Measurements from ENCODE around the gene DST. TPM values are rescaled to one million over a fixed set of nuclear protein-coding genes. Genes with fewer than 3 reads are reported as not detected.
"Not testable (repeated sequence)": the region's sequence is repeated elsewhere in the genome, so short reads cannot be mapped to it uniquely, and the experiment has no call there.

Gene DST
- total RNA-seq, 4 donors from 2014 or later, result 331 to 417 (median 368) TPM

GRCh38 chr6:56572788-56573471 lies 69.8 kb downstream of the DST start:
- H3K27me3 ChIP-seq, result no peaks in the 10 kb centered on the region
- 34 to 38% methylated on average over 3 of the region's 3 CpGs for WGBS, 2 donors
- no peak for DNase-seq (ENCODE audit: low spot score in 2 of 2)
- peaks cover 0 to 45% (median 0%) of the 10 kb centered on the region in 3 donors for H3K36me3 ChIP-seq
- H3K9me3 ChIP-seq, result no peaks in the 10 kb centered on the region
- peaks cover 0 to 13% (median 0%) of the 10 kb centered on the region in 4 donors for H3K4me1 ChIP-seq
- TF ChIP-seq CTCF (IDR thresholded peaks at IDR 0.05), result no peak
- H3K4me3 ChIP-seq, result no peak overlapping the region
- H3K27ac ChIP-seq, result no peak overlapping the region

DNA sequence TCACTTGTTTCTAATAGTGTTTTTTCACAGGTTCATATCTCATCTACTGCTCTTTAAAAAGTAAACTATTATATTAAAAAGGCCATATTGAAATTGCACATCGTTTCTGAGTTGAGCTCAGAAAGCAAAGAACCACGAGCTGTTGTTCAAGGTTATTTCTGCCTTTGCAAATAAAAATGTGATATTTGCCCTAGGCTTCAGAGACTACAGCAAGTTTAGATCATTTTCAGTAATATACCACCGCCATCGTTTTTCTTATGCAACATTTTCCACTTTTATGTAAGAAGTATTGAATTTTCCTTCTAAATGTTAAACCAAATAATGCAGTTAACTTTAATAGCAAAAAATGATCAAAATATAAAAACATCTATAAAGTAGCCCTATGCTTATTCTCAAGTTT lies 71.1 kb downstream of the DST start:
- 69 to 70% methylated on average over 4 of the region's 4 CpGs for WGBS, 2 donors
- no peak for DNase-seq (ENCODE audit: low spot score in 2 of 2)
- H3K27me3 ChIP-seq, result no peaks in the 10 kb centered on the region
- H3K4me1 ChIP-seq, result peaks cover 0 to 15% (median 0%) of the 10 kb centered on the region in 4 donors
- TF ChIP-seq CTCF (IDR thresholded peaks at IDR 0.05), result no peak
- no peak for TF ChIP-seq POLR2A (IDR thresholded peaks at IDR 0.05)
- no peak for TF ChIP-seq EP300 (IDR thresholded peaks at IDR 0.05)
- H3K9me3 ChIP-seq, result no peaks in the 10 kb centered on the region
- no peak overlapping the region for H3K27ac ChIP-seq
- H3K36me3 ChIP-seq, result peaks cover 0 to 41% (median 0%) of the 10 kb centered on the region in 3 donors
- H3K4me3 ChIP-seq, result no peak overlapping the region

GRCh38 chr6:56570413-56571359 lies 72.0 kb downstream of the DST start:
- no peaks in the 10 kb centered on the region for H3K27me3 ChIP-seq
- H3K4me1 ChIP-seq, result peaks cover 0 to 15% (median 0%) of the 10 kb centered on the region in 4 donors
- H3K27ac ChIP-seq, result no peak overlapping the region
- H3K4me3 ChIP-seq, result no peak overlapping the region
- H3K9me3 ChIP-seq, result no peaks in the 10 kb centered on the region
- WGBS, 2 donors, result 58 to 61% methylated on average over 8 of the region's 8 CpGs
- peak; percentile 31 to 57 (median 46) for TF ChIP-seq CTCF (IDR thresholded peaks at IDR 0.05)
- TF ChIP-seq POLR2A (IDR thresholded peaks at IDR 0.05), result no peak
- DNase-seq (ENCODE audit: low spot score in 2 of 2), result no peak
- H3K36me3 ChIP-seq, result peaks cover 0 to 42% (median 0%) of the 10 kb centered on the region in 3 donors

DNA sequence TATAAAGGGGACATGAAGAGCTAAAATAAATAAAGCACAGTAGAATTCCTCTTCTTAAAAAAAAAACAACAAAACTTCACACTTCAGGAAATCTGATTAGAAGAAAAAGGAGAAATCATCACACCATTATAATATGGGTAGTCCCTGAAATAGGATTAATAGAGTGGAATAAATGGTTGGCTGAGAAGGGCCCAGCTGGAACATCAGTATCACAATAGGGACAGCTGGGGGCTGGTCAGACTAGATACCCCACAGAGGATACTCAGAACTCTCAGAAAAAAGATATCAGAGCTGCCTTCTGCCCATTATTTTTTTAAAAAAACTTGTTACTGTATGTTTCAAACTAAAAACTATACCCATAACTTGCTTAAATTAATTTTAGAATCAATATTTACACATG lies 75.2 kb downstream of the DST start:
- Histone ChIP-seq H3K27me3 (no peaks in the 10 kb centered on the region), H3K4me1 (peaks cover 0 to 15% (median 0%) of the 10 kb centered on the region in 4 donors), H3K27ac (no peak overlapping the region), H3K4me3 (no peak overlapping the region), H3K9me3 (no peaks in the 10 kb centered on the region), H3K36me3 (peaks cover 0 to 66% (median 0%) of the 10 kb centered on the region in 3 donors)
- TF ChIP-seq EP300 (IDR thresholded peaks at IDR 0.05) (no peak), POLR2A (IDR thresholded peaks at IDR 0.05) (no peak), CTCF (IDR thresholded peaks at IDR 0.05) (no peak)
- no peak for DNase-seq (ENCODE audit: low spot score in 2 of 2)

DNA sequence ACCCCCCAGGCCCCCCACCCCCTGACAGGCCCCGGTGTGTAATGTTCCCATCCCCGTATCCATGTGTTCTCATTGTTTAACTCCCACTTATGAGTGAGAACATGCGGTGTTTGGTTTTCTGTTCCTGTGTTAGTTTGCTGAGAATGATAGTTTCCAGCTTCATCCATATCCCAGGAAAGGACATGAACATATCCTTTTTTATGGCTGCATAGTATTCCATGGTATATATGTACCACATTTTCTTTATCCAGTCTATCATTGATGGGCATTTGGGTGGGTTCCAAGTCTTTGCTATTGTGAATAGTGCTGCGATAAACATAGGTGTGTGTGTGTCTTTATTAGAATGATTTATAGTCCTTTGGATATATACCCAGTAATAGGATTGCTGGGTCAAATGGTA lies 80.0 kb downstream of the DST start:
- H3K9me3 ChIP-seq; DNase-seq (ENCODE audit: low spot score in 2 of 2); H3K27ac ChIP-seq; H3K4me3 ChIP-seq; H3K27me3 ChIP-seq; H3K4me1 ChIP-seq: not testable (repeated sequence)
- WGBS, 2 donors, result 98% methylated on average over 4 of the region's 4 CpGs
- peaks cover 0 to 57% (median 0%) of the 10 kb centered on the region in 3 donors for H3K36me3 ChIP-seq

All from tibial nerve (tissue), 4 donors.